Nephron (organoid): ENCODE results near the gene COL18A1.
"Not testable (repeated sequence)": the region's sequence is repeated elsewhere in the genome, so short reads cannot be mapped to it uniquely, and the experiment has no call there.

Experiments
- H3K27ac Mint-ChIP-seq, 3 experiments: 2 replicates each; pipeline ENCODE4 v1.8.0; 2020; ENCODE audit warnings: mixed read lengths in 3 of 3, mild to moderate bottlenecking in 2 of 3, moderate library complexity in 1 of 3
- H3K27me3 Mint-ChIP-seq: 2 replicates; pipeline ENCODE4 v1.8.0; 2021; ENCODE audit warnings: low read depth, mild to moderate bottlenecking, moderate library complexity, mixed read lengths
- H3K36me3 Mint-ChIP-seq: 2 replicates; pipeline ENCODE4 v1.8.0; 2020; ENCODE audit warnings: low read depth, mixed read lengths
- H3K4me1 Mint-ChIP-seq: 2 replicates; pipeline ENCODE4 v1.8.0; 2020; ENCODE audit warnings: mixed read lengths
- H3K4me3 Mint-ChIP-seq, 3 experiments: 2 replicates each; pipeline ENCODE4 v1.8.0; 2020; ENCODE audit warnings: mild to moderate bottlenecking in 3 of 3, mixed read lengths in 3 of 3, moderate library complexity in 2 of 3
- H3K9me3 Mint-ChIP-seq: 2 replicates; pipeline ENCODE4 v1.8.0; 2020; ENCODE audit warnings: mixed read lengths
- CTCF ChIP-seq, 3 experiments: fragments of 200-600 bp; sonication (generic); IDR thresholded peaks; one replicate each; pipeline ENCODE4 v1.5.0; 2021; ENCODE audit warnings: antibody characterized with exemption in 3 of 3; ENCODE audit not compliant: unreplicated experiment in 3 of 3

The COL18A1 gene

GRCh38 chr21:45442276-45442675 lies 37.3 kb downstream of the COL18A1 start:
- no peak overlapping the region for H3K4me3 Mint-ChIP-seq
- H3K27ac Mint-ChIP-seq = no peak overlapping the region
- no peak for TF ChIP-seq CTCF (IDR thresholded peaks at IDR 0.05; ENCODE audit: unreplicated experiment in 3 of 3)
- peaks cover 25% of the 10 kb centered on the region for H3K36me3 Mint-ChIP-seq
- peaks cover 15% of the 10 kb centered on the region for H3K9me3 Mint-ChIP-seq
- peaks cover 11% of the 10 kb centered on the region for H3K4me1 Mint-ChIP-seq
- no peaks in the 10 kb centered on the region for H3K27me3 Mint-ChIP-seq

GRCh38 chr21:45442686-45443594 lies 38.0 kb downstream of the COL18A1 start:
- peaks cover 16% of the 10 kb centered on the region for H3K4me1 Mint-ChIP-seq
- H3K36me3 Mint-ChIP-seq = peaks cover 25% of the 10 kb centered on the region
- H3K27ac Mint-ChIP-seq, H3K4me3 Mint-ChIP-seq, H3K27me3 Mint-ChIP-seq: not testable (repeated sequence)
- H3K9me3 Mint-ChIP-seq = peaks cover 15% of the 10 kb centered on the region

GRCh38 chr21:45443595-45444181 lies 38.7 kb downstream of the COL18A1 start:
- no peaks in the 10 kb centered on the region for H3K27me3 Mint-ChIP-seq
- H3K36me3 Mint-ChIP-seq = peaks cover 33% of the 10 kb centered on the region
- no peak overlapping the region for H3K4me3 Mint-ChIP-seq
- no peak for TF ChIP-seq CTCF (IDR thresholded peaks at IDR 0.05; ENCODE audit: unreplicated experiment in 3 of 3)
- no peak overlapping the region for H3K27ac Mint-ChIP-seq
- peaks cover 18% of the 10 kb centered on the region for H3K9me3 Mint-ChIP-seq
- H3K4me1 Mint-ChIP-seq = peaks cover 24% of the 10 kb centered on the region

GRCh38 chr21:45444385-45444784 lies 39.4 kb downstream of the COL18A1 start:
- Mint-ChIP-seq H3K27ac (no peak overlapping the region), H3K9me3 (peaks cover 18% of the 10 kb centered on the region), H3K27me3 (no peaks in the 10 kb centered on the region), H3K4me3 (no peak overlapping the region), H3K36me3 (peaks cover 34% of the 10 kb centered on the region), H3K4me1 (peaks cover 25% of the 10 kb centered on the region)
- TF ChIP-seq CTCF (IDR thresholded peaks at IDR 0.05; ENCODE audit: unreplicated experiment in 3 of 3) = no peak

GRCh38 chr21:45445369-45445768 lies 40.4 kb downstream of the COL18A1 start:
- H3K27ac Mint-ChIP-seq = no peak overlapping the region
- peaks cover 34% of the 10 kb centered on the region for H3K36me3 Mint-ChIP-seq
- no peak overlapping the region for H3K4me3 Mint-ChIP-seq
- H3K9me3 Mint-ChIP-seq = peaks cover 18% of the 10 kb centered on the region
- H3K27me3 Mint-ChIP-seq = no peaks in the 10 kb centered on the region
- H3K4me1 Mint-ChIP-seq = peaks cover 25% of the 10 kb centered on the region
- TF ChIP-seq CTCF (IDR thresholded peaks at IDR 0.05; ENCODE audit: unreplicated experiment in 3 of 3) = no peak

GRCh38 chr21:45447821-45448220 lies 42.9 kb downstream of the COL18A1 start:
- Mint-ChIP-seq H3K4me1 (peaks cover 25% of the 10 kb centered on the region), H3K4me3 (no peak overlapping the region)

More at GRCh38 chr21:45447821-45448220, 42.9 kb downstream of the COL18A1 start:
- Mint-ChIP-seq H3K36me3 (peaks cover 34% of the 10 kb centered on the region), H3K9me3 (peaks cover 18% of the 10 kb centered on the region), H3K27ac (no peak overlapping the region), H3K27me3 (no peaks in the 10 kb centered on the region)
- no peak for TF ChIP-seq CTCF (IDR thresholded peaks at IDR 0.05; ENCODE audit: unreplicated experiment in 3 of 3)
